ENCODE data around the gene PPA1.
"Not testable (repeated sequence)": the region's sequence is repeated elsewhere in the genome, so short reads cannot be mapped to it uniquely, and the experiment has no call there.

The PPA1 gene

DNA sequence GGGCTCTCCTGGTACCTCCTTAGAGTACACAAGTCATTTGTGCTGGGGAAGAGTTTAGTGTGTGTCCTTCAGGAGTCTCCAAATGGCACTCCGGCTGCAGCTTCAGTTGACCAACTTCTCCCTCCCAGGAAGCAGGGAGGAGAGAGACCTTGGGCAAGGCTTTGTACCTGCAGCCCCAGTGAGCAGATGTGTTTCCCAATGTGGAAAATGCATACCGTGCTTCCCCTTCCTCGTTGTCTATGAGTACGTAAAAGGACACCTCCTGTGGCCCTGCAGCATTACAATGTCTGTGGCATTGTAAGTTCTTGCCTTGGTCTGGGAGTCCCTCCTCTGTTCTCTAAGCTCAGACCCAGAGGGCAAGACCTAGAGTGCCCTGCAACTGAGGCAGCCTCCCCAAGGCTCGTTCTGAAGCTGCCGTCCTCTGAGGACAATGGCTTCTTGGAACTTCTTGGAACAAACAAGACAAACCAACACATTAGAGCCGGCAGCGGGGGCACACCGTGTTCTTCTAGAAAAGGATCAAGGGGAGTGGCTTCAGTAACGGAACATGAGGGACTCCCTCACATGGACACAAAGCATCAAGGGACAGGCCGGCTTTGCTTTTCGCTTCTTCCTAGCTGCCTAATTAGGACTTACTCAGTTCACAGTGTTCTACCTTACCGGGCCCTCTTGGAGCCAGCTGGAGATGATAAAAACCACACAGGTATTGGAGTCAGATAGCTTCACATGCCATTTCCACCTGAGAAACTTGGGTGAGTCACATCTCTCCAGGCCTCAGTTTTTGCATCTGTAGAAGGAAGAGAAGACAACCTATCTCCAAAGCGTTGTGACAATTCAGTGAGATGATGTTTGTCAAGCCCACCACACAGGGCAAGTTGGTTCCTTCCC, 20.9 kb upstream of the PPA1 start:
- no peak for DNase-seq

DNA sequence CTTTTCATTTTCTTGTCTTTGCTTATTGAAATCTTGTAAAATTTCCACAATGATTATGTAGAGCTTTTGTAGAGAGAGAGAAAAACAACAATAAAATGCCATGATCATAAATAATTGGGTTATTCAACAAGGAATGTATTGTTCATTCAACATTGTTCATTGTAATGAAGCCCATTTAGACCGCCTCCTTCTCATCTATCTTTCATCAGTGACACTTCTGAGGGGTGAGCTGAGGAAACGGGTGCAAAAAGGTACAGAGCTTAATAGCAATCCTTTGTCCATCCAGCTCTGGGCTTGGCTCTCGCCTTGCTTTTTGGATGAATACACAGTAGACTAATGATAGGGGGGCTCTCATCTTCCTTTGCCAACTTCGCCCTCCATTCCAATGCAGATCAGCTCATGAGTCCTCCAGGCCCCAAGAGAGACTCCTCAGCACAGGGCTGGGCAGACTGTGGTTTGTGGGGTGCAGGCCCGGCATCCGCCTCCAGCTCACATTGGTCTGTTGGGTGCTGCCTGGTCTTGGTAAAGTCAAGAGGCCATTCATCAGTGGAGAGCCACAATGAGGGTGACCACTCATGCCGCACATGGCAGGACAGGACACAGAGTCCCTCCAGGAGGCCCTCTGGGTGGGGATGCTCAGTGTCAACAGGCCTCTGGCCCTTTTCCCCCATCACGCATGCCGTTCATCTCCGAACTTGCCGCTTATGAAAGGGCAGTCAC, 17.9 kb upstream of the PPA1 start:
- no peak for DNase-seq
- H3K36me3 ChIP-seq (replicated peaks): no peaks in the 10 kb centered on the region

More for the DNA sequence above, 20.9 kb upstream of the PPA1 start:
- TF ChIP-seq, protein P1, sequence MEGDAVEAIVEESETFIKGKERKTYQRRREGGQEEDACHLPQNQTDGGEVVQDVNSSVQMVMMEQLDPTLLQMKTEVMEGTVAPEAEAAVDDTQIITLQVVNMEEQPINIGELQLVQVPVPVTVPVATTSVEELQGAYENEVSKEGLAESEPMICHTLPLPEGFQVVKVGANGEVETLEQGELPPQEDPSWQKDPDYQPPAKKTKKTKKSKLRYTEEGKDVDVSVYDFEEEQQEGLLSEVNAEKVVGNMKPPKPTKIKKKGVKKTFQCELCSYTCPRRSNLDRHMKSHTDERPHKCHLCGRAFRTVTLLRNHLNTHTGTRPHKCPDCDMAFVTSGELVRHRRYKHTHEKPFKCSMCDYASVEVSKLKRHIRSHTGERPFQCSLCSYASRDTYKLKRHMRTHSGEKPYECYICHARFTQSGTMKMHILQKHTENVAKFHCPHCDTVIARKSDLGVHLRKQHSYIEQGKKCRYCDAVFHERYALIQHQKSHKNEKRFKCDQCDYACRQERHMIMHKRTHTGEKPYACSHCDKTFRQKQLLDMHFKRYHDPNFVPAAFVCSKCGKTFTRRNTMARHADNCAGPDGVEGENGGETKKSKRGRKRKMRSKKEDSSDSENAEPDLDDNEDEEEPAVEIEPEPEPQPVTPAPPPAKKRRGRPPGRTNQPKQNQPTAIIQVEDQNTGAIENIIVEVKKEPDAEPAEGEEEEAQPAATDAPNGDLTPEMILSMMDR (IDR thresholded peaks at IDR 0.05; ENCODE audit: low read depth, low read length, missing control alignments): no peak
- no peaks in the 10 kb centered on the region for H3K36me3 ChIP-seq (replicated peaks)
- no peak overlapping the region for H3K27ac ChIP-seq
- in situ Hi-C loops (cut with HindIII; ENCODE audit: low pct_ligation_motif_present, low sequenced_read_pairs): no loop called here
- H3K27me3 ChIP-seq (replicated peaks): peaks cover 17% of the 10 kb centered on the region
- no peak overlapping the region for H3K4me3 ChIP-seq (ENCODE audit: low read depth, low read length)

DNA sequence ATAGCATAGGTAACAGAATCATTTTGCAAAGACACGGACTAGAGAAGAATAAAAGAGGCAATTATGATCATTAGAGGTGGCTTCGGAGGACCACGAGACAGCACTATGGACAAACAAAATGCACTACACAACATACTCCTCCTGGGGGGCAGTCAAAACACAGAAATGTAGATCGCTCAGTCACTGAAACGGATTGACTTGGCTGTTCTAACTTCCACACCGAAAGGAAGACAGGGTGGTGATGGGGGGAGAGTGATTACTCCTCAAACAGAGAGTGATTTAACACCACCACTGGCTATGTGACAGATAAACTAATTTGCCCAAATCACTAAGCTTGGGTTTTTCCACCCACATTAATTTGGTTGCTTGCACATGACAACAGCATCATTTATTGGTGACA, 14.1 kb upstream of the PPA1 start:
- in situ Hi-C loops (cut with HindIII; ENCODE audit: low pct_ligation_motif_present, low sequenced_read_pairs): no loop called here
- H3K4me3 ChIP-seq (ENCODE audit: low read depth, low read length): no peak overlapping the region
- DNase-seq: no peak
- H3K27me3 ChIP-seq (replicated peaks): peaks cover 17% of the 10 kb centered on the region
- no peak overlapping the region for H3K27ac ChIP-seq
- no peaks in the 10 kb centered on the region for H3K36me3 ChIP-seq (replicated peaks)
- TF ChIP-seq, protein P1 (IDR thresholded peaks at IDR 0.05; ENCODE audit: low read depth, low read length, missing control alignments): no peak

More for the DNA sequence above, 17.9 kb upstream of the PPA1 start:
- Histone ChIP-seq H3K4me3 (ENCODE audit: low read depth, low read length) (no peak overlapping the region), H3K27ac (no peak overlapping the region), H3K27me3 (replicated peaks) (peaks cover 25% of the 10 kb centered on the region)
- in situ Hi-C loops (cut with HindIII; ENCODE audit: low pct_ligation_motif_present, low sequenced_read_pairs): no loop called here
- TF ChIP-seq, protein P1 (IDR thresholded peaks at IDR 0.05; ENCODE audit: low read depth, low read length, missing control alignments): no peak

DNA sequence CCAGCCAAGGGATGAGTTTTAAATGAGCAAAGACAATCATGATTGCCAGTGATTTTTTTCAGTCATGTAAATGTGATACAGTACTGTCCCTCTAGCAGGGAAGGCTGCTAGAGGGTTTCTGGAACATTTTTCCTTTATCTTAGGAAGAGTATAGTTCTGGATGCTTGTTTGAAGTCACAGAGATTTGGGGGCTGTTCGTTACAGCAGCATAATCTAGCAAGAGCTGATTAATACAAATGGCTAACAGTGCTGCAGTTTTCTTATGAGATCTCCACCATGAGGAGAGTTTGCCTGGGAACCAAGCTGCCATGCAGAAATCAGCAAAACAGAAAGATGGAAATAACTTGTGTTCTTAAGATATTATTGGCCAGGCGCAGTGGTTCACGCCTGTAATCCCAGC, 7.9 kb upstream of the PPA1 start:
- Histone ChIP-seq H3K27ac (no peak overlapping the region), H3K27me3 (replicated peaks) (peaks cover 10% of the 10 kb centered on the region), H3K36me3 (replicated peaks) (no peaks in the 10 kb centered on the region), H3K4me3 (ENCODE audit: low read depth, low read length) (no peak overlapping the region)
- in situ Hi-C loops (cut with HindIII; ENCODE audit: low pct_ligation_motif_present, low sequenced_read_pairs): no loop called here
- TF ChIP-seq, protein P1 (IDR thresholded peaks at IDR 0.05; ENCODE audit: low read depth, low read length, missing control alignments): no peak
- no peak for DNase-seq

DNA sequence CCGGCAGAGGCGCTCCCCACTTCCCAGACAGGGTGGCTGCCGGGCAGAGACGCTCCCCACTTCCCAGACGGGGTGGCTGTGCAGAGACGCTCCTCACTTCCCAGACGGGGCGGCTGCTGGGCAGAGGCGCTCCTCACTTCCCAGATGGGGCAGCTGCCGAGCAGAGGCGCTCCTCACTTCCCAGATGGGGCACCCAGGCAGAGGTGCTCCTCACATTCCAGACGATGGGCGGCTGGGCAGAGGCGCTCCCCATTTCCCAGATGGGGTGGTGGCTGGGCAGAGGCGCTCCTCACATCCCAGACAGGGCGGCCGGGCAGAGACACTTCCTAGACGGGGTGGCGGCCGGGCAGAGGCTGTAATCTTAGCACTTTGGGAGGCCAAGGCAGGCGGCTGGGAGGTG, 6.8 kb upstream of the PPA1 start:
- H3K4me3 ChIP-seq (ENCODE audit: low read depth, low read length); H3K36me3 ChIP-seq (replicated peaks); DNase-seq; H3K27ac ChIP-seq; in situ Hi-C loops (cut with HindIII; ENCODE audit: low pct_ligation_motif_present, low sequenced_read_pairs); H3K27me3 ChIP-seq (replicated peaks): not testable (repeated sequence)

DNA sequence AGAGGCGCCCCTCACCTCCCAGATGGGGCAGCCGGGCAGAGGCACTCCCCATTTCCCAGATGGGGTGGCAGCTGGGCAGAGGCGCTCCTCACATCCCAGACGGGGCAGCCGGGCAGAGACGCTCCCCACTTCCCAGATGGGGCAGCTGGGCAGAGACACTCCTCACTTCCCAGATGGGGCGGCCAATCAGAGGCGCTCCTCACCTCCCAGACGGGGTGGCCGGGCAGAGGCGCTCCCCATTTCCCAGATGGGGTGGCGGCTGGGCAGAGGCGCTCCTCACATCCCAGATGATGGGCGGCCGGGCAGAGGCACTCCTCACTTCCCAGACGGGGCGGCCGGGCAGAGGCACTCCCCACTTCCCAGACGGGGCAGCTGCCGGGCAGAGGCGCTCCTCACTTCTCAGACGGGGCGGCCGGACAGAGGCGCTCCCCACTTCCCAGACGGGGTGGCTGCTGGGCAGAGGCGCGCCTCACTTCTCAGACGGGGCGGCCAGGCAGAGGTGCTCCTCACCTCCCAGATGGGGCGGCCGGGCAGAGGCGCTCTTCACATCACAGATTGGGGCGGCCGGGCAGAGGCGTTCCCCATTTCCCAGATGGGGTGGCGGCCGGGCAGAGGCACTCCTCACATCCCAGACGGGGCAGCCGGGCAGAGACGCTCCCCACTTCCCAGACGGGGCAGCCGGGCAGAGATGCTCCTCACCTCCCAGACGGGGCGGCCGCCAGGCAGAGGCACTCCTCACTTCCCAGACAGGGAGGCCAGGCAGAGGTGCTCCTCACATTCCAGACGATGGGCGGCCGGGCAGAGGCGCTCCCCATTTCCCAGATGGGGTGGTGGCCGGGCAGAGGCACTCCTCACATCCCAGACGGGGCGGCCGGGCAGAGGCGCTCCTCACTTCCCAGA, 6.1 kb upstream of the PPA1 start:
- H3K4me3 ChIP-seq (ENCODE audit: low read depth, low read length); H3K27ac ChIP-seq; H3K27me3 ChIP-seq (replicated peaks); in situ Hi-C loops (cut with HindIII; ENCODE audit: low pct_ligation_motif_present, low sequenced_read_pairs); H3K36me3 ChIP-seq (replicated peaks); DNase-seq: not testable (repeated sequence)

DNA sequence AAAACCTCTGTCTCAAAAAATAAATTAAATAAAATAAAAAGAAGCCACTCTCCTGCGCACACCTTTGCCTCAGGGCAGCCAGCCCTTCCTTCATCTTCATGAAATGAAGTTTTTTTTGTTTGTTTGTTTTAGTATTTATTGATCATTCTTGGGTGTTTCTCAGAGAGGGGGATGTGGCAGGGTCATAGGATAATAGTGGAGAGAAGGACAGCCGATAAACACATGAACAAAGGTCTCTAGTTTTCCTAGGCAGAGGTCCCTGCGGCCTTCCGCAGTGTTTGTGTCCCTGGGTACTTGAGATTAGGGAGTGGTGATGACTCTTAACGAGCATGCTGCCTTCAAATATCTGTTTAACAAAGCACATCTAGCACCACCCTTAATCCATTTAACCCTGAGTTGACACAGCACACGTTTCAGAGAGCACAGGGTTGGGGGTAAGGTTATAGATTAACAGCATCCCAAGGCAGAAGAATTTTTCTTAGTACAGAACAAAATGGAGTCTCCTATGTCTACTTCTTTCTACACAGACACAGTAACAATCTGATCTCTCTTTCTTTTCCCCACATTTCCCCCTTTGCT, 4.8 kb upstream of the PPA1 start:
- H3K4me3 ChIP-seq (ENCODE audit: low read depth, low read length); H3K27me3 ChIP-seq (replicated peaks); H3K36me3 ChIP-seq (replicated peaks); DNase-seq; in situ Hi-C loops (cut with HindIII; ENCODE audit: low pct_ligation_motif_present, low sequenced_read_pairs); H3K27ac ChIP-seq: not testable (repeated sequence)
